ENCODE data around the gene SETD7. TPM values are rescaled to one million over a fixed set of nuclear protein-coding genes. Genes with fewer than 3 reads are reported as not detected.

The SETD7 gene
- 39.8 and 72.3 TPM in 2 replicates for total RNA-seq

GRCh38 chr4:139556071-139556723 is at the start of gene SETD7:
Gene SETD7, minus strand, starts transcription at chr4:139556219. Its CDS starts 82 bp downstream, at chr4:139556137.

GRCh38 chr4:139454111-139455045 is 101.6 kb downstream of the SETD7 start, which contains the start of gene RAB33B:
Gene RAB33B, plus strand, starts transcription at chr4:139454121. Its CDS starts 75 bp downstream, at chr4:139454196.

Other genes starting within 250 kb of the SETD7 start
- 15.5 and 22.7 TPM in 2 replicates for gene RAB33B, start 102.1 kb downstream of the SETD7 start, total RNA-seq
- 57.5 and 61.4 TPM in 2 replicates for gene MGST2, start 109.6 kb upstream of the SETD7 start, total RNA-seq

Data from bladder microvascular endothelial cell (primary cell).